SK-N-SH treated with all-trans-retinoic acid at 6 μM for 48 hours (cell line): ENCODE results near the gene ERP44.

Experiments
- ATAC-seq: fragments of 200-7000 bp; cut with Tn5 transposase; 3 replicates; pipeline ENCODE4 v1.9.1; 2020; ENCODE audit warnings: mild to moderate bottlenecking, moderate library complexity
- ARNTL ChIP-seq: fragments of 450-650 bp; formaldehyde crosslinking; IDR thresholded peaks from 2 replicates; pipeline ENCODE4 v1.5.0; 2020; ENCODE audit warnings: low read depth, mild to moderate bottlenecking, moderate library complexity, borderline replicate concordance
- BACH2 ChIP-seq: fragments of 250-450 bp; sonication (Bioruptor Pico); IDR thresholded peaks from 2 replicates; pipeline ENCODE4 v1.9.0; 2021; ENCODE audit warnings: mild to moderate bottlenecking, borderline replicate concordance
- CSDC2 ChIP-seq: fragments of 250-450 bp; sonication (Bioruptor Pico); IDR thresholded peaks from 2 replicates; pipeline ENCODE4 v1.5.0; 2020; ENCODE audit warnings: mild to moderate bottlenecking, moderate library complexity
- ESRRG ChIP-seq: fragments of 250-450 bp; sonication (Bioruptor Pico); IDR thresholded peaks from 2 replicates; pipeline ENCODE4 v1.6.1; 2021; ENCODE audit warnings: mild to moderate bottlenecking
- GLIS3 ChIP-seq: fragments of 250-450 bp; sonication (Bioruptor Pico); IDR thresholded peaks from 2 replicates; pipeline ENCODE4 v1.5.0; 2020; ENCODE audit warnings: mild to moderate bottlenecking, moderate library complexity
- ISL1 ChIP-seq: fragments of 250-450 bp; sonication (Bioruptor Pico); IDR thresholded peaks from 2 replicates; pipeline ENCODE4 v2.1.2; 2022; ENCODE audit warnings: mild to moderate bottlenecking, moderate library complexity
- PPARA ChIP-seq: fragments of 250-450 bp; sonication (Bioruptor Pico); IDR thresholded peaks from 2 replicates; pipeline ENCODE4 v1.5.0; 2020; ENCODE audit warnings: mild to moderate bottlenecking, borderline replicate concordance
- RARB ChIP-seq: fragments of 250-450 bp; sonication (Bioruptor Pico); IDR thresholded peaks from 2 replicates; pipeline ENCODE4 v1.8.0; 2021; ENCODE audit warnings: mild to moderate bottlenecking, moderate library complexity
- SNAI2 ChIP-seq: fragments of 250-450 bp; sonication (Bioruptor Pico); IDR thresholded peaks from 2 replicates; pipeline ENCODE4 v1.5.0; 2020; ENCODE audit warnings: mild to moderate bottlenecking, moderate library complexity
- TCF4 ChIP-seq: fragments of 250-450 bp; sonication (Bioruptor Pico); IDR thresholded peaks from 2 replicates; pipeline ENCODE4 v1.8.0; 2021; ENCODE audit warnings: mild to moderate bottlenecking, moderate library complexity, borderline replicate concordance
- ZFP3 ChIP-seq: fragments of 250-450 bp; sonication (Bioruptor Pico); IDR thresholded peaks from 2 replicates; pipeline ENCODE4 v1.5.0; 2020; ENCODE audit warnings: mild to moderate bottlenecking, moderate library complexity
- ZFP30 ChIP-seq: fragments of 450-650 bp; formaldehyde crosslinking; IDR thresholded peaks from 2 replicates; pipeline ENCODE4 v1.5.0; 2022; ENCODE audit warnings: mild to moderate bottlenecking, moderate library complexity
- ZNF565 ChIP-seq: fragments of 450-650 bp; formaldehyde crosslinking; conservative IDR thresholded peaks from 2 replicates; pipeline ENCODE4 v1.5.0; 2020; ENCODE audit warnings: low read depth, mild to moderate bottlenecking, moderate library complexity
- ZNF70 ChIP-seq: fragments of 450-650 bp; formaldehyde crosslinking; IDR thresholded peaks from 2 replicates; pipeline ENCODE4 v1.5.0; 2020; ENCODE audit warnings: mild to moderate bottlenecking, moderate library complexity
- ZNF8 ChIP-seq: fragments of 450-650 bp; formaldehyde crosslinking; IDR thresholded peaks from 2 replicates; pipeline ENCODE4 v1.5.0; 2020; ENCODE audit warnings: mild to moderate bottlenecking, moderate library complexity
- TF ChIP-seq, protein P1 (sequence below): fragments of 250-450 bp; sonication (Bioruptor Pico); IDR thresholded peaks from 2 replicates; pipeline ENCODE4 v1.8.0; 2020; ENCODE audit warnings: mild to moderate bottlenecking, moderate library complexity, borderline replicate concordance
- TF ChIP-seq, protein P2 (sequence below): fragments of 250-450 bp; sonication (Bioruptor Pico); IDR thresholded peaks from 2 replicates; pipeline ENCODE4 v1.5.1; 2021; ENCODE audit warnings: mild to moderate bottlenecking, moderate library complexity
- TF ChIP-seq, protein P3 (sequence below): fragments of 250-450 bp; sonication (Bioruptor Pico); IDR thresholded peaks from 2 replicates; pipeline ENCODE4 v1.5.0; 2020; ENCODE audit warnings: mild to moderate bottlenecking, moderate library complexity
- TF ChIP-seq, protein P4 (sequence below): fragments of 250-450 bp; sonication (Bioruptor Pico); IDR thresholded peaks from 2 replicates; pipeline ENCODE4 v1.5.1; 2020; ENCODE audit warnings: low read depth, mild to moderate bottlenecking, moderate library complexity

Gene ERP44

DNA sequence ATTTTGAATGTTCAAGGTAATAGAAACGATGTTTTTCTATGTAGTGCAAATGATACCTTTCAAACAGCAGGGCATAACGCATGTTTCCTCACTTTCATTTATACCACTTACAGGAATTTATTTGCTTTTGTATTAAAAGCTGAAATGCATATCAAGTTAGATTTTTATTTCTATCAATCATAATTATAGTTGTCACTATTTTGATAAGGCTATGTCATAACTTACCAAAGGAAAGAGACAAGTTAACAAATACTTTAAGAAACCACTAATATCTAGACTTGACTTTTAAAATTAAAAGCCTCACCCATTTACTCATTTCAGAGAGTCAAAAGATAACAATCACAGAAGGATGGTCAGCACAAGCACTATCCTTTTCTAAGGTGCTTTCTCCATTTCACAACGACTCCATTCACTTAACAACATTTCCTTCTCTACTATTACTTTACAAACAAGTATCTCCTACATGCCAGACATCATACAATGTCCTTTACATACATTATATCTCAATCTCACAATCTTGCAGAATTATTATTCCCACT, 12.6 kb downstream of the ERP44 start:
- TF ChIP-seq, protein P1, sequence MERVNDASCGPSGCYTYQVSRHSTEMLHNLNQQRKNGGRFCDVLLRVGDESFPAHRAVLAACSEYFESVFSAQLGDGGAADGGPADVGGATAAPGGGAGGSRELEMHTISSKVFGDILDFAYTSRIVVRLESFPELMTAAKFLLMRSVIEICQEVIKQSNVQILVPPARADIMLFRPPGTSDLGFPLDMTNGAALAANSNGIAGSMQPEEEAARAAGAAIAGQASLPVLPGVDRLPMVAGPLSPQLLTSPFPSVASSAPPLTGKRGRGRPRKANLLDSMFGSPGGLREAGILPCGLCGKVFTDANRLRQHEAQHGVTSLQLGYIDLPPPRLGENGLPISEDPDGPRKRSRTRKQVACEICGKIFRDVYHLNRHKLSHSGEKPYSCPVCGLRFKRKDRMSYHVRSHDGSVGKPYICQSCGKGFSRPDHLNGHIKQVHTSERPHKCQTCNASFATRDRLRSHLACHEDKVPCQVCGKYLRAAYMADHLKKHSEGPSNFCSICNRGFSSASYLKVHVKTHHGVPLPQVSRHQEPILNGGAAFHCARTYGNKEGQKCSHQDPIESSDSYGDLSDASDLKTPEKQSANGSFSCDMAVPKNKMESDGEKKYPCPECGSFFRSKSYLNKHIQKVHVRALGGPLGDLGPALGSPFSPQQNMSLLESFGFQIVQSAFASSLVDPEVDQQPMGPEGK (CRISPR knock-in tag) = no peak
- TF ChIP-seq ESRRG (CRISPR knock-in tag) = no peak
- TF ChIP-seq RARB (CRISPR knock-in tag) = no peak
- peak; percentile 57 for TF ChIP-seq ISL1 (CRISPR knock-in tag)
- no peak for TF ChIP-seq ZNF70 (CRISPR knock-in tag)
- TF ChIP-seq, protein P2, sequence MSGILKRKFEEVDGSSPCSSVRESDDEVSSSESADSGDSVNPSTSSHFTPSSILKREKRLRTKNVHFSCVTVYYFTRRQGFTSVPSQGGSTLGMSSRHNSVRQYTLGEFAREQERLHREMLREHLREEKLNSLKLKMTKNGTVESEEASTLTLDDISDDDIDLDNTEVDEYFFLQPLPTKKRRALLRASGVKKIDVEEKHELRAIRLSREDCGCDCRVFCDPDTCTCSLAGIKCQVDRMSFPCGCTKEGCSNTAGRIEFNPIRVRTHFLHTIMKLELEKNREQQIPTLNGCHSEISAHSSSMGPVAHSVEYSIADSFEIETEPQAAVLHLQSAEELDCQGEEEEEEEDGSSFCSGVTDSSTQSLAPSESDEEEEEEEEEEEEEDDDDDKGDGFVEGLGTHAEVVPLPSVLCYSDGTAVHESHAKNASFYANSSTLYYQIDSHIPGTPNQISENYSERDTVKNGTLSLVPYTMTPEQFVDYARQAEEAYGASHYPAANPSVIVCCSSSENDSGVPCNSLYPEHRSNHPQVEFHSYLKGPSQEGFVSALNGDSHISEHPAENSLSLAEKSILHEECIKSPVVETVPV (CRISPR knock-in tag) = no peak
- no peak for TF ChIP-seq TCF4 (CRISPR knock-in tag)
- no peak for ATAC-seq

DNA sequence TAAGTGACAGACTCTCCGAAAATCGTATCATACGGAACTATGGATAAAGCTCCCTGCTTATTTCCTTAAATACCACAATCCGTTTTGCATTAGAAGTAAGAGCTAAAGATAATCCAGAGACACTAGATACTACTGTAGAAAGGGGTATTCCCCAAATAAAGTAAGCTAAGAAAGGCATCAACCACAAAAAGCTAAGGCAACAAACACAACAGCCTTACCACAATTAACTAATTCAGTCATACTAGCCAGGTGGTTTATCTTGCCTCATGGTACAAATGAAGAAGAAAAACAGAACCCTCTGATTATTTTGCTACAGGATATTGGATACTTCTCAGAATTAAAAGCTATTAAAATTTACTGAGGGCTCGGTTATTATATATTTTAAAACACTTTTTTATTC, 14.1 kb downstream of the ERP44 start:
- TF ChIP-seq, protein P2 (CRISPR knock-in tag) = no peak
- TF ChIP-seq ESRRG (CRISPR knock-in tag) = no peak
- no peak for TF ChIP-seq ZNF8 (CRISPR knock-in tag)
- no peak for TF ChIP-seq ZNF565 (CRISPR knock-in tag)
- TF ChIP-seq, protein P1 (CRISPR knock-in tag) = no peak
- TF ChIP-seq ZFP3 (CRISPR knock-in tag) = no peak
- TF ChIP-seq PPARA (CRISPR knock-in tag) = no peak
- TF ChIP-seq, protein P3, sequence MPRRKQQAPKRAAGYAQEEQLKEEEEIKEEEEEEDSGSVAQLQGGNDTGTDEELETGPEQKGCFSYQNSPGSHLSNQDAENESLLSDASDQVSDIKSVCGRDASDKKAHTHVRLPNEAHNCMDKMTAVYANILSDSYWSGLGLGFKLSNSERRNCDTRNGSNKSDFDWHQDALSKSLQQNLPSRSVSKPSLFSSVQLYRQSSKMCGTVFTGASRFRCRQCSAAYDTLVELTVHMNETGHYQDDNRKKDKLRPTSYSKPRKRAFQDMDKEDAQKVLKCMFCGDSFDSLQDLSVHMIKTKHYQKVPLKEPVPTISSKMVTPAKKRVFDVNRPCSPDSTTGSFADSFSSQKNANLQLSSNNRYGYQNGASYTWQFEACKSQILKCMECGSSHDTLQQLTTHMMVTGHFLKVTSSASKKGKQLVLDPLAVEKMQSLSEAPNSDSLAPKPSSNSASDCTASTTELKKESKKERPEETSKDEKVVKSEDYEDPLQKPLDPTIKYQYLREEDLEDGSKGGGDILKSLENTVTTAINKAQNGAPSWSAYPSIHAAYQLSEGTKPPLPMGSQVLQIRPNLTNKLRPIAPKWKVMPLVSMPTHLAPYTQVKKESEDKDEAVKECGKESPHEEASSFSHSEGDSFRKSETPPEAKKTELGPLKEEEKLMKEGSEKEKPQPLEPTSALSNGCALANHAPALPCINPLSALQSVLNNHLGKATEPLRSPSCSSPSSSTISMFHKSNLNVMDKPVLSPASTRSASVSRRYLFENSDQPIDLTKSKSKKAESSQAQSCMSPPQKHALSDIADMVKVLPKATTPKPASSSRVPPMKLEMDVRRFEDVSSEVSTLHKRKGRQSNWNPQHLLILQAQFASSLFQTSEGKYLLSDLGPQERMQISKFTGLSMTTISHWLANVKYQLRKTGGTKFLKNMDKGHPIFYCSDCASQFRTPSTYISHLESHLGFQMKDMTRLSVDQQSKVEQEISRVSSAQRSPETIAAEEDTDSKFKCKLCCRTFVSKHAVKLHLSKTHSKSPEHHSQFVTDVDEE (CRISPR knock-in tag) = no peak
- TF ChIP-seq, all 23 proteins: peak for 0
- ATAC-seq = no peak

DNA sequence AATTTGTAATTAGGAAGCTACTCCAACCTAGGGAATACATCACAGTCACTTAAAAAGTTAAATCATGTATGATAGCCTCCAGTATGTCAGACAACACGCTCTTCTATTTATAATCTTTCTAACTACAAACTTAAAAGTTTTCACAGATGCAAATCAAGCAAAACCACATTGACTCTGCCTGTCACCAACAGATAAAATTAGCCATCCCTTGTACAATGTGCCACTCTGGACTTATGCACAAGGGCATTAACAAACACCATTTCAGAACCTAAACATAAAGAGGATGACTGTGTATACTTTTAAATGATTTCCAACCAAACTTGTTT, 14.7 kb downstream of the ERP44 start:
- ATAC-seq = no peak
- TF ChIP-seq, protein P4, sequence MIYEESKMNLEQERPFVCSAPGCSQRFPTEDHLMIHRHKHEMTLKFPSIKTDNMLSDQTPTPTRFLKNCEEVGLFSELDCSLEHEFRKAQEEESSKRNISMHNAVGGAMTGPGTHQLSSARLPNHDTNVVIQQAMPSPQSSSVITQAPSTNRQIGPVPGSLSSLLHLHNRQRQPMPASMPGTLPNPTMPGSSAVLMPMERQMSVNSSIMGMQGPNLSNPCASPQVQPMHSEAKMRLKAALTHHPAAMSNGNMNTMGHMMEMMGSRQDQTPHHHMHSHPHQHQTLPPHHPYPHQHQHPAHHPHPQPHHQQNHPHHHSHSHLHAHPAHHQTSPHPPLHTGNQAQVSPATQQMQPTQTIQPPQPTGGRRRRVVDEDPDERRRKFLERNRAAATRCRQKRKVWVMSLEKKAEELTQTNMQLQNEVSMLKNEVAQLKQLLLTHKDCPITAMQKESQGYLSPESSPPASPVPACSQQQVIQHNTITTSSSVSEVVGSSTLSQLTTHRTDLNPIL (CRISPR knock-in tag) = no peak
- TF ChIP-seq ZFP30 (CRISPR knock-in tag) (no peak), CSDC2 (CRISPR knock-in tag) (no peak), BACH2 (CRISPR knock-in tag) (no peak), GLIS3 (no peak), ZNF70 (CRISPR knock-in tag) (no peak), SNAI2 (CRISPR knock-in tag) (no peak), ARNTL (CRISPR knock-in tag) (no peak), RARB (CRISPR knock-in tag) (no peak)
- TF ChIP-seq, protein P3 (CRISPR knock-in tag) = no peak
- TF ChIP-seq, protein P1 (CRISPR knock-in tag) = no peak
